ENCODE results near the gene NPAS2.

NPAS2 gene

GRCh38 chr2:100990166-100990565 lies 170.2 kb downstream of the NPAS2 start:
- no peak for DNase-seq (ENCODE audit: low read depth in 2 of 2)

GRCh38 chr2:100990650-100991403 lies 170.9 kb downstream of the NPAS2 start:
- no peak for DNase-seq (ENCODE audit: low read depth in 2 of 2)

GRCh38 chr2:100991404-100991773 lies 171.4 kb downstream of the NPAS2 start:
- DNase-seq (ENCODE audit: low read depth in 2 of 2) = no peak

GRCh38 chr2:100992262-100992661 lies 172.3 kb downstream of the NPAS2 start:
- DNase-seq (ENCODE audit: low read depth in 2 of 2) = no peak

- DNase-seq (ENCODE audit: low read depth in 2 of 2) = no peak
These were observed 173.4 kb downstream of the NPAS2 start for GRCh38 chr2:100993294-100993693.

- DNase-seq (ENCODE audit: low read depth in 2 of 2) = no peak
These were observed 175.6 kb downstream of the NPAS2 start for GRCh38 chr2:100995309-100996075.

GRCh38 chr2:100997509-100998234 lies 177.7 kb downstream of the NPAS2 start:
- DNase-seq (ENCODE audit: low read depth in 2 of 2) = no peak

GRCh38 chr2:100998235-100998573 lies 178.3 kb downstream of the NPAS2 start:
- DNase-seq (ENCODE audit: low read depth in 2 of 2) = no peak

GRCh38 chr2:100999995-101000394 lies 180.1 kb downstream of the NPAS2 start:
- DNase-seq (ENCODE audit: low read depth in 2 of 2) = no peak

- DNase-seq (ENCODE audit: low read depth in 2 of 2) = peak; percentile 95 to 97
These were observed 182.0 kb downstream of the NPAS2 start, which contains the start of gene RPL31 for GRCh38 chr2:101001691-101002561. Gene RPL31, plus strand, starts transcription at chr2:101002289. Its CDS starts 413 bp downstream, at chr2:101002702.

GRCh38 chr2:101002562-101003277 lies 182.8 kb downstream of the NPAS2 start:
- DNase-seq (ENCODE audit: low read depth in 2 of 2) = peak in 1 of 2 donors; percentile 5

GRCh38 chr2:101003278-101003775 lies 183.4 kb downstream of the NPAS2 start:
- DNase-seq (ENCODE audit: low read depth in 2 of 2) = no peak

- no peak for DNase-seq (ENCODE audit: low read depth in 2 of 2)
These were observed 184.8 kb downstream of the NPAS2 start for GRCh38 chr2:101004620-101005325.

- no peak for DNase-seq (ENCODE audit: low read depth in 2 of 2)
These were observed 186.3 kb downstream of the NPAS2 start for GRCh38 chr2:101006065-101006715.

GRCh38 chr2:101007415-101008345 lies 187.7 kb downstream of the NPAS2 start:
- DNase-seq (ENCODE audit: low read depth in 2 of 2) = no peak

GRCh38 chr2:101011152-101011551 lies 191.2 kb downstream of the NPAS2 start:
- DNase-seq (ENCODE audit: low read depth in 2 of 2) = no peak

GRCh38 chr2:101012054-101012705 lies 192.2 kb downstream of the NPAS2 start:
- no peak for DNase-seq (ENCODE audit: low read depth in 2 of 2)

- DNase-seq (ENCODE audit: low read depth in 2 of 2) = peak in 1 of 2 donors; percentile 15
These were observed 192.8 kb downstream of the NPAS2 start for GRCh38 chr2:101012706-101013181.

All from stimulated activated CD4-positive, alpha-beta T cell treated with anti-CD3 and anti-CD28 coated beads, Interleukin-15, amount 100 ng/mL, for 48 hours (primary cell).